Activated CD4-positive, alpha-beta T cell treated with anti-CD3 and anti-CD28 coated beads, Interleukin-2, amount 50 U/mL, for 4 hours (primary cell): Measurements from ENCODE around the gene STAB2.
"Not testable (repeated sequence)": the region's sequence is repeated elsewhere in the genome, so short reads cannot be mapped to it uniquely, and the experiment has no call there.

Source experiments
- DNase-seq, 2 experiments: peaks; one replicate each; pipeline ENCODE4 v3.0.0-alpha.2; 2020

The STAB2 gene

DNA sequence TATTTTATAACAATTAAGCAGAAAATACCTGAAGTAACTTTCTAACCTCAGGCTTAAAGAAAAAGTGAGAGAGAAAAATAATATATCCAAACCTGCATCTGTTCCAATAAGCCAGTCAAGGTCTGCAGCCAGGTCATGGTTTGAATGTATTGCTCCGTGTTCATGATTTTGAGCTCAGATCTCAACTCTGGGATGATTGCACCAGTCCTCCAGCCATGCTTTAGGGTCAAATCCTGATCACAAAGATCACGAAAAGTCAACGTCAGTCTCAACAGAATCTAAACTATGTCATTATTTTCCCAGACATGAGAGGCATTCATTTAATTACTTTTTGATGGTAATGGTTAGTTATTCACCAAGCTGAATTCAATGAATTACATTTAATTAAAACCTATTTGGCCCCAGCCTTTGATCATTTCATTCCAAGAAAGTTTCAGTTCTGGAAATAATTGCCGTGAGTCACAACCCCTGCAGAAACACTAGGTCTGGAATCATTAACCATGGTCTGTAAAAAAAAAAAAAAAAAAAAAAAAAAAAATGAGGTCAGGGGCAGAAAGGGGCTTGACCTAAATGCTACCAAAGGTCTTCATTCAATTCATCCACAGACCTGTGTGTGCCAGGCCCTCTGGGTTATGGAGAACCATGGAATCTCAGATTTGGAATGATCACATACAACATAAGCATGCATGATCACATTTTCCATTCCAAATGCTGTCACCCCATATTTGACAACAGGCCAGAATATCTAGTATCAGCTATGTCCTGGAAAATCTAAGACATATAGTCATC is 198.4 kb downstream of the STAB2 start:
- no peak for DNase-seq

DNA sequence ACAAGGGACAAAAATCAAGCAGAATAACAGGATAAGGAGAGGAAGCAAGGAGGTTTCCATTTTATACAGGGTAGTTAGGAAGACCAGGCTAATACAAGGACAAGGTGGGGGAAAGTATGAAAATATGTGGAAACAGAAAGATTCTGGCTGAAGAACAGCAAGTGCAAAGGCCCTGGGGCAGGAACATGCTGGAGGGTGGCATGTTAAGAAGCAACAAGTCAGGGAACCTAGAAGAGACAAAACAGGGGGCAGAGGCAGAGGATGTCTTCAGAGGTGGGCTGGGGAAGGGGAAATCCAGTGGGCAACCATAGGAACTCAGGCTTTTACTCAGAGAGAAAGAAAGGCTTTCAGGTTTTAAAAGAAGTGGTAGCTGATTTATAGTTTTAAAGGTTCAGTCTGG is 199.1 kb downstream of the STAB2 start:
- no peak for DNase-seq

DNA sequence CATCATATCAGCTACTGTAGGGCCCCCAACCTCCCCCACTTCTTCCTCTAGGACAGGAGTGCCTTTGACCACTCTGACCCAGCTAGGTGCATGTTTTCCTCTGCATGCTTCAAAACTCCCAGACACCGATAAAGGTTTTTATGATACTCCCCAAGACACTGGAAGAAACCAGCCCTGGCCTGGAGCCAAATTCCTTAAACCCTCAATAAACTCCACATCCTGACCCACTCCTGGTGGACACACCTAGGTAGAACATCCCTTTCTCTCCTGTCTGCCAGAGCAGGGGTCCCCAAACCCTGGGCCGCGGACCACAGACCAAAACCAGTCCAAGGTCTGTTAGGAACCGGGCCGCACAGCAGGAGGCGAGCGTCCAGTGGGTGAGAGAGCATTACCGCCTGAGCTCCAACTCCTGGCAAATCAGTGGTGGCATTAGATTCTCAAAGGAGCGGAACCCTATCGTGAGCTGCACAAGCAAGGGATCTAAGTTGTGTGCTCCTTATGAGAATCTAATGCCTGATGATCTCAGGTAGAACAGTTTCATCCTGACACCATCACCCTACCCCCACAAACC is 204.4 kb downstream of the STAB2 start:
- DNase-seq = no peak

DNA sequence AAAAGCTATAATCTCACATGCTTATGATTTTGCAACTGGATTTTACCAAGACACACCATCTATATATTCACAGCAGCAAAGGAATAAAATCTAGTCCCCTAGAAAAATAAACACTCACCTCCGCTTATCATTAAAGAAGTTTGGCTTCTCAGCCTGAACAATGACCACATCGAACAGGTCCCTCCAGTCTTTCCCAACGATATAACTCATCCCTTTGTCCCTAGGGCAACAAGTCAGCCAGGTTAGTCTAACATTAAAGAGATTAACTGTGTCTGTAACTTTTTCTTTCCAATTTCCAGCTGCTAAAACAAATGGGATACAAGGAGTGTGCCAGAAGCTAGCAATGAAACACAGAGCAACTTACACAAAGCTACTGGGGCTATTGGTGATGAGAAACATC is 206.0 kb downstream of the STAB2 start:
- DNase-seq = no peak

DNA sequence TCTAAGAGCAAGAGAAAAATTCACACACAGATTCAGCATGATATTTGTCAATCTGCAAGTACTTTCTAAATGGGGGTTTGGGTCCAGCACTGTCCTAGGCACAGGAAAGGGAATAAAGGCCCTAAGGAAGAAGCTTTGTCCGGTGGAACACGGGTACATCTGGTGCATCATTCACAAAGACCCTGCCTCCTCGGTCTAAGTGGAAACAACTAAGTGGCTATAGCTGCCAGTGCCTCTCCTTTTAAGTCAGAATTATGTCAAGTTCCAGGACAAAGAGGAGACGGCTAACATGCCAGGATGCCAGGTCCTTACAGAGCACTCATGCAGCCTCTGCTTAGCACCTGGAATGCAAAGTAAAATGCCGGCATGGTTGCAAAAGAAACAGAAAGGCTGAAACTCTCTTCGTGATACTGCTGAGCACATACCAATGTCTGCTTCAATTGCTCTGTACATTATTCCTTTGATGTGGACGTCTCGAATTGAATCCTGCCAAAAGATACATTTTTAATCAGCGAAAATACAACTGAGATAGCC is 206.5 kb downstream of the STAB2 start:
- DNase-seq = no peak

DNA sequence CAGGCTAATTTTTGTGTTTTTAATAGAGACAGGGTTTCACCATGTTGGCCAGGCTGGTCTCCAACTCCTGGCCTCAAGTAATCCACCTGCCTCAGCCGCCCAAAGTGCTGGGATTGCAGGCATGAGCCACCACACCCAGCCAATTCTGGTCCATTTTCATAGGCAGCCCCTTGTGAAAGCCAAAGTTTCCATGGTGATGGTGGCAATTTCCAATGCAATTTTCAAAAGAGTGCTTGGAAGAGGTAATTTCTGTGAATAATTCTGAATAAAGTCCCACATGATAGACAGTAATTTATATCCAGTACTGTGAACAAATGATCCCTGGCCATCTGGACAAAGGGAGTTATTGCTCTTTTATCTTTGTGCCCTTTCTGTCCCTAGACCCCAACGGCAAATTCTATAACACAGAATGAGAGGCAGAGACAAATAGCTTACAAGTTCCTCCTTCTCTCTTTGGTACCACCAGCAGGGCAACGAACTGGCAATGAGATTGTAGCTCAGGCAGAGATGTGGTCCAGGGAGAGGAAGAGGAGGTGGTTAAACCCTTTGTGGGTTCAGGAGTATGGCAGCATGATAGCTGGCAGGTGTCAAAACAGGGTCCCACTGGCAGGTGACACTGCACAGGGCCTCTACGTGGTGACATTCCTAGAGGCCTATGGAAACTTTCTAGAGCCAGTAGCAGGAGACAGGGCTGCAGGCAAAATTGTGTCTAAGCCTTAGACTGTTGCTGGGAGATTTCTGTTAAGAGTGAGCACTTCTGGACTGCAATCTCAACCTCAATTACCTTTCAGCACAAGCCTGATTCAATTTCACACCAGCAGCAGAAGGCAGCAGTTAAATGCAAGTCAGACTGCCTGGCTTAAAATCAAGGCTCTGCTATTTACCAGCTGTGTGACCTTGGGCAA is 207.5 kb downstream of the STAB2 start:
- no peak for DNase-seq

DNA sequence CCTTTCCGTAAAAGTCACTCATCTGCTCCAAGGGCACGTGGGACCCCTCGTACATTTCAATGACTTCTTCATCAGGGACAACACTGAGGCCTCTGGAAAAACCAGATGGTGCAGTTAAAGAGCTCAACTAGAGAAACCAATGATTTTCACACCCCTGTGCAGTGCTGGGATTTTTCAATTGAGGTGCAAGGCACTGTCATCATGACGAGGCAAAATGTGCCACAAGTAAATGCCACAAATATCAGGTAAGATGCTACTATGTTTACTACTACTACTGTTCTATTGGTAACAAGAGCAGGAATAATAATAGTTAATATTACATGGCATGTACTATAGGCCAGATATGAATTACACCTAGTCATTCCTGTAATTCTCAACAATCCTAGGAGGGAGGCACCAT is 211.5 kb downstream of the STAB2 start:
- no peak for DNase-seq

DNA sequence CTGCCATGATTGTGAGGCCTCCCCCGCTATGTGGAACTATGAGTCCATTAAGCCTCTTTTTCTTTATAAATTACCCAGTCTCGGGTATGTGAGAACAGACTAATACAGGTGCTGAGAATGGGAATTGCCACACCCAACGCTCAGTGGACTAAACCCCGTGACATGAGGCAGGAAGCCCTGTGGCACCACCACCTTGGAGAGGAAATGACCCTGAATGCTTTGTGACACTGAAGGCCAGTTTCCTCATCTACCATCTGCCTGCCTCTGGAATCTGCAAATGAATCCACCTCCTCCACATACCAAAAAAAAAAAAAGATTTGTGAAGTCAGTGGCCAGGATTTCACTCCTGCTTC is 212.4 kb downstream of the STAB2 start:
- no peak for DNase-seq

DNA sequence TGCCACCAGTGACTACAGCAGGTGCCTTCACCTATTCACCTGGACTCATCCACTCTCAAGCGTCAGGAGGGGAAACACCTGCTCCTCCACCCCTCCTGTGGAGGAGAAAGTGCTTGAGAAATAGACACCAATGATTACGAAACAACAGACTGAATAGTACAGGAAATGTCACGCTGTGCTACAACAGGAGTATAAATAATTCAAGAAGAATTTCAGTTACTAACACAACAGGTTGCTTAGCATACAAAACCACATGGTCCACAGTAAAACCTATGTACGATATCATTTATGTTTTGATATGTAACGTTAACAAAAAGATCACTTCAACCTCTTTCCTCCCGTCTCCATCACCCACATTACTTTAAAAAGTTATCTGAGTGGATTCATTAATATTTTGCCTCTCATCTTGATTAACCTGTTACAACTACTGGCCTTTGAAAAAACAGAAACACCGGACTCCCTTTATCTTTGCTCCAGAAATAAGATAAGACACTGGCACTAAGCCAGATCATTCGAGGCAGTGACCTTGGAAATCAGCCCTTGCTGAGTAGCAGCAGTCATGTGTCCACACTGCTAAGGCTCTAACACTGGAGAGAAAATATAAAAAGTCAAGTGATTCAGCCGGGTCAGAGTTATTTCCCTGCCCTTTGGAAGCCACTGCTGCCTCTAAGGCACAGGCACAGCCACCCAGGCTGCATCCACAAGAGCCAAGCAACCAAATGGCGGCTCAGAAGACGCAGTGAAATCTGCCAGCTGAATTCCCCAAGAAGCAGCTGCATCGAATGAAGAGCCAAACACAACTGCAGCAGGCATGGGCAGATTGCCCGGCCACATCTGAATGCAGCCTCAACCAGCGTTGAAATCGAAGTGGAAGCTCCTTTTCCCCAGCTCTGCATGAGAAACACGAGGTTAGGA is 213.0 kb downstream of the STAB2 start:
- DNase-seq = no peak

DNA sequence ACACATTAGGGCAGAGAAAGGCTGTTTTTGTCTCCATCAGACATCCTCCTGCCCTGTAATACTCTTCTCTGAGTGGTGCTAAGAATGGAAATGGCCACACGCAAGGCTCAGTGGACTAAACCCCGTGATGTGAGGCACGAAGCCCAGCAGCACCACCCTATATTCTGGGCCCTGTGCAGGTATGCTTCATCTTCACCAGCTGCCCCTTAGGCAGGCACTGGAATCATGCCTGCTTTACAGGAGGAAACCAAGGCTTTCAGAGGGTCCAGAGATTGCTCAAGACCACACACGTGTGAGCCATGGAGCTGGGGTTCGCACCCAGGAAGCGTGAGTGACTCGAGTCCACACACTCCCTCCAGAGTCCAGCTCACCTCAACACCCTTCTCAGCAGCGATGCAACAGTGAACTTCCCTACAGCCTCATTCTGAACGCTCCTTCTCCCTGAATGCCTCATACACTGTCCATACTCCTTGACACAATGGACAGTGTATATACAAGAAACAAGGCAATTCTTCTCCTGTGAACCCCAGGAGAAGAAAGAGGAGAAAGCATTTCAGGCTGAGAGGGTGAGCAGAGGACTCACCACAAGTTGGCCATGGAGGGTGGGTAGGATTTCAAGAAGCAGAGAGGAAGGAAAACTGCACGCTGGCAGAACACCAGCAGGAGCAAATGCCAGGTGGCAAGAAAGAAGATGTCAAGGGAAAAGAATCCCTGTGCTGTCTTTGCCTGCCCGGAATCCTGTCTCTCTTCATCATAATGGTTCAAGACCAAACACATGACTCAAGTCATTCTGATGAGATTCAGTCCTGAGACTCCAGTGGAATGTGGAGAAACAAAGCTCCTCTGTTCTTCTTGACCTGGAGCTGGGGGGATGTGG is 214.9 kb downstream of the STAB2 start:
- no peak for DNase-seq

DNA sequence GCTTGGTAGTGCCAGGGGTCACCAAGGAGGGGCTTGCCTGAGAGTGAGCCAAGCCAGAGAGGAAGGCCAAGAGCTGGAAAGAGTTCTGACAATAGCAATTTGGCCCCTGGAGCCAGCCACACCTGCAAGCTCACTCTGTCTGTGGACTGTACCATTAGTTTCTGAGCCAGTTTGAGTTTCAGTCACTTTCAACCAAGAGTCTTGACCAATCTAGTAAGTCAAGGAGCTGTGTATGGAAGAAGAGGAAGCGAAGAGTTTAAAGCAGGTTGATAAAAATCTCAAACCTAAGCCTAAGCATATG is 215.5 kb downstream of the STAB2 start:
- no peak for DNase-seq

DNA sequence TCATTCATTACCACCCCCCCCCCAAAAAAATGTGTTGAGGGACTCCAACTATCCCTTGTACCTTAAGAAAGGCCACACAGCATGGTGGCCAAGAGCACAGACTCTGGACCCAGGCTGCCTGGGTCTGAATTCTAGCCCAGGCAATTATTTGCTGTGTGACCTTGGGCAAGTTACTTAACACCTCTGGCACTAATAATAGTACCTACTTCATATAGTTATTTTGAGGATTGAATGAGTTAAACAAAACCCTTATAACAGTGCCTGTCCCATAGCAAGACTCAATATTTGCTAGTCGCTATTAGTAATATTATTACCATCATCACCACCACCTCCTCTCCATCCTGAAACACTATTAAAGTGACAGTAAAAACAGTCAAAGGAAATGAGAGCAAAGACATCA is 216.8 kb downstream of the STAB2 start:
- no peak for DNase-seq

DNA sequence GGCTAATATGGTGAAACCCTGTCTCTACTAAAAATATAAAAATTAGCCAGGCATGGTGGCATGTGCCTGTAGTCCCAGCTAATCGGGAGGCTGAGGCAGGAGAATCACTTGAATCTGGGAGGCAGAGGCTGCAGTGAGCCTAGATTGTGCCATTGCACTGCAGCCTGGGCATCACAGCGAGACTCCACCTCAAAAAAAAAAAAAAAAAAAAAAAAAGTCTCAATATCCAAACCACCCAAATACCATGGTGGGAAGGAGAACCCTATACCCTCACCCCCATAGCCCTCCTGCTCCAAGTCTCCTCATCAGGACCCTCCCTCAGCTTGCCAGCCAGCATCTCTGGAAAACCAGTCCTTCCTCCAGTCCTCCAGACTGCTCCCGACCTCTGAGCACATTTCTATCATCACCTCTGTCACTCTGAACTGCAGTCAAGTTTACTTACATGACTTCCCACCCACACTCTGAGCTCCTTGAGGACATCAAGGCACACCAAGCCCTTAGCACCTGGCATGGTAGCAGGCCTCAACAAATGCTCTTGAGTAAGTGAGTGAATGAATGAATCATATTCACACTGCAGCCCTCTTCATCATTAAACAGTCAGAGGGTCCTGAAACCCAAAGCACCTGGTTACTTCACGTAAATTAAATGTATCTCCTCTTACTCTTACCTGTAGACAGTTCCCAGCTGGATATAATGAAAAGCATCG is 218.7 kb downstream of the STAB2 start:
- no peak for DNase-seq

DNA sequence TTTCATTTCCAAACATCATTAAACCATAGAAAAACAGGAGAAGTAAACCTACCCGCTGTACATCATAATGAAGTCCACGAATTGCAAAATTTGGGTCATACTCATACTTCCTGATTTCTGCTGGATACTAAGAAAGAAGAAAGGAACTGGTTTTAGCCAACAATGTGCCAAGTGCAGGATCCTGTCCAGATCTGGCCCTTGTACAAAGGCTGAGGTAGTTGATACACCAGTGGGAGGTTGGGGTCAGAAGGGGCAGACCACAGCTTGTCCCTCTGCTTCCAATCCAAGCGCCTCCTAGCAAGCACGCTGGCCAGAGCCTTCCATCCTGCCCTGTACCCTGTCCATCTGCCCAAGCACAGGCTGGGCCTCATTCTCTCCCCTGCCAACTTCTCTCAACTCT is 219.7 kb downstream of the STAB2 start:
- no peak for DNase-seq

DNA sequence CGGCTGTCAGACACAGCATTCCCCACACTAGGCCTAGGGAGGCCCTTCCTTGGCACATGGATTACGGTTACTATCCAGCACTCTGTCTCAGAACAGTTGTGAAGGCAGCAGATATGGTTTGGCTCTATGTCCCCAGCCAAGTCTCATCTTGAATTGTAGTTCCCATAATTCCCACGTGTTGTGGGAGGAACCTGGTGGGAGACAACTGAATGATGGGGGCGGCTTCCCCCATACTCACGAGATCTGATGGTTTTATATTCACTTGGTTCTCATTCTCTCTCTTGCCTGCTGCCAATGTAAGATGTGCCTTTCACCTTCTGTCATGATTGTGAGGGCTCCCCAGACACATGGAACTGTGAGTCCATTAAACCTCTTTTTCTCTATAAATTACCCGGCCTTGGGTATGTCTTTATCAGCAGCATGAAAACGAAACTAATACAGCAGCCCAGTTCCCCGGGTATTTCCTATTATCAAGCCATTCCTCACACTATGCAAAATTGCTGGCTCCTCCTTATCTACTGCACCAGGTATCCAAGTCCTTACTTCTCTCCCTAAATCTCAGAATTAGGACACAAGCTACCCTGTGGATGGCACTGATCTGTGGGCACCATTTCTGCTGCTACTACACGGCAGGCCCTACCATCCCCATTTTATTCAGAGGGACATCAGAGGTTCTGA is 220.6 kb downstream of the STAB2 start:
- no peak for DNase-seq

DNA sequence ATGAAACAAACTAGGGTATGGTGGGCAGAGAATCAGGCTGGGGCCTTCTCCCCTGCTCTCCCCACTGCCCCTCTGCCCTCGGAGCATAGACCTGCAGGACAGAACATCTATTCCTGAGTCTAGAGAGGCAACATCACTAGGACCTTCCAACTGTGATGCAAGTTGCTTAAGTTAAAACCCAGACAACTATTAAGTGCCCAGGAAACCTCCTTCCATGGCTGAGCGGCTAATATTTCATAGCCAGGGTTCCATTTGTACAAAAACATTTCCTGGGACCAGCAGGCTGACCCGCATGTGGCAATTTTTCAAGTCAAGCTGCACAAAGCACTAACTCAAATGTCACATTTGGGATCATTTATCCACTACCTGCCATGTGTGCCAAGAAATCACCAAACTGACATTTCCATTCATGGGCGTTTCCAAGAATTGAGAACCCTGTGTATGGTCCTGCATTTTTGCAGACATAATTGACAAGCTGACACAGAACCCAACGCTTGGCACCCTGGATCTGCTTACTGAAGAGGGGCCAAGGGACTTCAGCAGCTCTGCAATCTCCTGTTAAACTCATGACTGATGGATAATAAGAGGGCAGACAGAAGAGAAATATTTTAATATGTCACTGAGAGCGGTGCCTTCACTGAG is 221.3 kb downstream of the STAB2 start:
- DNase-seq = no peak

DNA sequence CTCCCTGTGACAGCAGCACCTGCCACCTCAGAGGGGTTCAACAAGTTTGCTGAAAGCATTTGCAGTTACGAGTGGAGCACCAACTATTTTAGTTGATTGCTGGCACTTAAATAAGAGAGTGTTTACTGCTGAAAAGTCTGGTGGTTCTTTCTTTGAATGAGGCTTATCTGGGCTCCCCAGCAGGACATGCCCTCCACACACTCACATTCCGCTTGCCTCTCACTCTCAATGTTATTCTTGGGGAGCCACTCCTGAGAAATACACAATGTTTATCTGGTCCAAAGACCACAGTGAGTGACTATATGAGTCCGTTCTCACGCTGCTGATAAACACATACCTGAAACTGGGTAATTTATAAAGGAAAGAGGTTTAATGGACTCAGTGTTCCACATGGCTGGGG is 222.1 kb downstream of the STAB2 start:
- no peak for DNase-seq

DNA sequence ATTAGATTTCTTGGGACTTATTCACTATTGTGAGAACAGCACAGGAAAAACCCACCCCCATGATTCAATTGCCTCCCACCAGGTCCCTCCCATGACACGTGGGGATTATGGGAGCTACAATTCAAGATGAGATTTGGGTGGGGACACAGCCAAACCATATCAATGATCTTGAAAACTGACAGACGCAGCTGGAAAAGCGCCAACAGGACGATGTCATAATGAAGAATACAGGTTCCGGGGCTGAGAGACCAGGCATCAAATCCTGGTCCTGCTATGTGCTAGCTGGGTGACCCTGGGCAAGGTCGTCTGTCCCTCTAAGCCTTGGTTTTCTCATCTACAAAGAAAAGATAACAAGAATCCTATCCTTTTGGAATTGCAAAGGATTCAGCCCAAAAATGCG is 222.6 kb downstream of the STAB2 start:
- not testable (repeated sequence) for DNase-seq

DNA sequence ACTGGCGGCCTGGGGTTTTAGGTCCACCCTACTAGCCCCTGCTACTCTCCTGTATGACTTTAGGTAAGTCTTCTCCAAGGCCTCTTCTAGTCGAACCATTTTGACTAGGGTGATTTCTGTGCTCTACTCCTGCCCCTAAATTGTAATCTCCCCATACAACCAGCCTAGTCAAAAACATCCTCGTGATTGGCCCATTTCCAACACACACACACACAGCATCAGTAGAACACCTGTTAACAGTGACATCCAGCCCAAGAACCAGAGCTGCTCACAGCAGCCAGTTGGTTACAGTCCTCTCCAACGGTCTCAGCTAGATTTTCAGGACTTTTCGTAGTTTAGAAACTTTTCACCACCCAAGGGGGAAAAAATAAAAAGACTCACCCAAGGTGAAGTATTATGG is 223.0 kb downstream of the STAB2 start:
- no peak for DNase-seq

DNA sequence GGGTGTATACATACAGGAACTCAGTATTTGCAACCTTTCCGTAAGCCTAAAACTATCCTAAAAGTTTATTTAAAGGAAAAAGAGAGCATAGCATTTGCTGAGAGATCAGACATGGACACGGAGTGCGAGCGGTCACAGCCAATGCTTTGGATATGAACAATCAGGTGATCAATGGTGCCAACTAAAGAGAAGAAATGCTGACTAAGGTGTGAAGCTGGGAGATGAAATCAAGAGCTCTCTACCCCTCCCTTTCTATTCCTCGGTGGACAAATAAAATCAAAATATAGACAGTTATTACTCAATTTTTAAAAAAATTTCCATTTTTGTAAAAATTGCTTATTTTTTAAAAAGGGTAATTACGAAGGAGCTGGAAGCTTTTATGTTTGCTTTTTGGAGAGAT is 224.7 kb downstream of the STAB2 start:
- no peak for DNase-seq
